Astrocyte of the hippocampus (primary cell): Measurements from ENCODE around the gene ARHGEF28.
A peak's percentile ranks its signal among the peaks of the same experiment; 100 is the strongest.

ENCODE experiments used
- DNase-seq: peaks from one replicate; pipeline ENCODE4 v3.0.0; 2011; ENCODE audit warnings: low read depth, low spot score

Gene ARHGEF28

GRCh38 chr5:73899916-73900315 is 273.9 kb downstream of the ARHGEF28 start:
- DNase-seq, result no peak

GRCh38 chr5:73900566-73900965 is 274.6 kb downstream of the ARHGEF28 start:
- no peak for DNase-seq

GRCh38 chr5:73901043-73901442 is 275.0 kb downstream of the ARHGEF28 start:
- DNase-seq, result peak; percentile 73

GRCh38 chr5:73901455-73901854 is 275.5 kb downstream of the ARHGEF28 start:
- DNase-seq, result no peak

- peak; percentile 78 for DNase-seq
Observed at GRCh38 chr5:73902327-73903051, 276.5 kb downstream of the ARHGEF28 start.

GRCh38 chr5:73903169-73903568 is 277.2 kb downstream of the ARHGEF28 start:
- no peak for DNase-seq

- DNase-seq, result no peak
Observed at GRCh38 chr5:73906277-73906676, 280.3 kb downstream of the ARHGEF28 start.

- no peak for DNase-seq
Observed at GRCh38 chr5:73907164-73907563, 281.2 kb downstream of the ARHGEF28 start.

GRCh38 chr5:73908395-73908794 is 282.4 kb downstream of the ARHGEF28 start:
- DNase-seq, result no peak

- DNase-seq, result no peak
Observed at GRCh38 chr5:73908846-73909245, 282.9 kb downstream of the ARHGEF28 start.

- DNase-seq, result no peak
Observed at GRCh38 chr5:73909474-73909873, 283.5 kb downstream of the ARHGEF28 start.

- DNase-seq, result no peak
Observed at GRCh38 chr5:73911761-73912393, 285.9 kb downstream of the ARHGEF28 start.

GRCh38 chr5:73912821-73913271 is 286.9 kb downstream of the ARHGEF28 start:
- DNase-seq, result no peak

- no peak for DNase-seq
Observed at GRCh38 chr5:73913971-73914370, 288.0 kb downstream of the ARHGEF28 start.

- no peak for DNase-seq
Observed at GRCh38 chr5:73915345-73915744, 289.3 kb downstream of the ARHGEF28 start.

- peak; percentile 71 for DNase-seq
Observed at GRCh38 chr5:73917433-73917832, 291.4 kb downstream of the ARHGEF28 start.

GRCh38 chr5:73917891-73918290 is 291.9 kb downstream of the ARHGEF28 start:
- DNase-seq, result no peak

GRCh38 chr5:73918791-73919221 is 292.8 kb downstream of the ARHGEF28 start:
- peak; percentile 86 for DNase-seq

GRCh38 chr5:73921741-73922140 is 295.7 kb downstream of the ARHGEF28 start:
- DNase-seq, result no peak

- DNase-seq, result no peak
Observed at GRCh38 chr5:73922224-73922623, 296.2 kb downstream of the ARHGEF28 start.

- DNase-seq, result no peak
Observed at GRCh38 chr5:73922875-73923557, 297.0 kb downstream of the ARHGEF28 start.

GRCh38 chr5:73928476-73929070 is 302.6 kb downstream of the ARHGEF28 start:
- DNase-seq, result no peak
